Panc1 (cell line): ENCODE data around the gene HNF1B. TPM values are rescaled to one million over a fixed set of nuclear protein-coding genes. Genes with fewer than 3 reads are reported as not detected.

Experiments
- ATAC-seq: fragments of 200-7000 bp; cut with Tn5 transposase; 2 replicates; pipeline ENCODE4 v1.9.1; 2020; ENCODE audit warnings: mild to moderate bottlenecking, moderate library complexity
- BruUV-seq: library from RNA; stranded (reverse); fragments of 400-500 nt; replicated peaks from 2 replicates; lab custom pipeline; 2021; lab: Mats Ljungman, UMichigan
- CTCF ChIA-PET: fragments of 300-600 bp; sonication (Branson Sonifier 250); formaldehyde crosslinking; loops from one replicate; lab custom pipeline; 2022; ENCODE audit warnings: antibody characterized with exemption; lab: Charles Lee
- POLR2A ChIA-PET: fragments of 300-600 bp; sonication (Branson Sonifier 250); formaldehyde crosslinking; loops from one replicate; lab custom pipeline; 2022; ENCODE audit warnings: antibody characterized with exemption; lab: Charles Lee
- DNase-seq: peaks from one replicate; pipeline ENCODE4 v3.0.0-alpha.2; 2010; ENCODE audit warnings: low read depth, low spot score
- H3K27ac ChIP-seq: 2 replicates; pipeline ENCODE4 v1.5.1; 2011; ENCODE audit warnings: mild to moderate bottlenecking, low read length, inconsistent platforms
- H3K27me3 ChIP-seq: fragments of 200-500 bp; sonication (Bioruptor generic); 2 replicates; pipeline ENCODE4 v1.6.0; 2014; ENCODE audit warnings: low read length, inconsistent platforms; ENCODE audit not compliant: control insufficient read depth, insufficient read depth
- H3K36me3 ChIP-seq: fragments of 200-500 bp; sonication (Bioruptor generic); 2 replicates; pipeline ENCODE4 v1.5.1; 2014; ENCODE audit warnings: inconsistent platforms, mild to moderate bottlenecking, low read length, moderate library complexity; ENCODE audit not compliant: control insufficient read depth, insufficient read depth
- H3K4me1 ChIP-seq: 2 replicates; pipeline ENCODE4 v1.5.1; 2011; ENCODE audit warnings: inconsistent platforms, mild to moderate bottlenecking, low read length, moderate library complexity; ENCODE audit not compliant: control insufficient read depth, insufficient read depth
- H3K4me3 ChIP-seq, 2 experiments: 2 replicates each; pipeline ENCODE4 v1.5.1; 2011 to 2012; ENCODE audit warnings: low read depth in 2 of 2, low read length in 2 of 2, mild to moderate bottlenecking in 2 of 2, inconsistent platforms in 1 of 2, moderate library complexity in 1 of 2
- H3K9me3 ChIP-seq: fragments of 200-500 bp; sonication (Bioruptor generic); 2 replicates; pipeline ENCODE4 v1.5.1; 2014; ENCODE audit warnings: low read depth, mild to moderate bottlenecking, inconsistent platforms, low read length, moderate library complexity; ENCODE audit not compliant: control insufficient read depth, insufficient read depth
- POLR2AphosphoS5 ChIP-seq: IDR thresholded peaks from 2 replicates; pipeline ENCODE4 v1.6.1; 2012; ENCODE audit warnings: mild to moderate bottlenecking, low read depth, low read length, moderate library complexity
- SIN3A ChIP-seq: IDR thresholded peaks from 2 replicates; pipeline ENCODE4 v1.6.1; 2012; ENCODE audit warnings: low read depth, mild to moderate bottlenecking, low read length, moderate library complexity, borderline replicate concordance; ENCODE audit not compliant: insufficient read depth
- TCF7L2 ChIP-seq: IDR thresholded peaks from 2 replicates; pipeline ENCODE4 v1.6.1; 2011; ENCODE audit warnings: mild to moderate bottlenecking, low read depth, low read length, inconsistent platforms
- in situ Hi-C: cut with HindIII; loops from 2 replicates; pipeline ENCODE4 v1.10.0; 2016; ENCODE audit warnings: low sequenced_read_pairs, low pct_unique_long_range_greater_than_20kb
- intact Hi-C: fragments of 100-400 bp; cut with micrococcal nuclease; formaldehyde crosslinking; loops from one replicate; pipeline ENCODE4 v1.10.0; 2022; ENCODE audit not compliant: unreplicated experiment
- total RNA-seq: library from RNA; stranded (reverse); gene quantifications from one replicate; pipeline ENCODE4 v1.2.1, GENCODE V29; 2021; ENCODE audit not compliant: unreplicated experiment
- TF ChIP-seq, protein P1 (sequence below): fragments of 450-650 bp; IDR thresholded peaks from 2 replicates; pipeline ENCODE4 v1.5.1; 2017; ENCODE audit warnings: mild to moderate bottlenecking
- TF ChIP-seq, protein P2 (sequence below), 2 experiments: IDR thresholded peaks; 2 replicates each; pipeline ENCODE4 v1.6.1; 2011 to 2012; ENCODE audit warnings: low read depth in 2 of 2, control low read depth in 1 of 2, low read length in 1 of 2, mild to moderate bottlenecking in 1 of 2, moderate library complexity in 1 of 2; ENCODE audit not compliant: insufficient read depth in 1 of 2

HNF1B gene
- total RNA-seq, 1 experiment from 2014 or later, result not detected

DNA sequence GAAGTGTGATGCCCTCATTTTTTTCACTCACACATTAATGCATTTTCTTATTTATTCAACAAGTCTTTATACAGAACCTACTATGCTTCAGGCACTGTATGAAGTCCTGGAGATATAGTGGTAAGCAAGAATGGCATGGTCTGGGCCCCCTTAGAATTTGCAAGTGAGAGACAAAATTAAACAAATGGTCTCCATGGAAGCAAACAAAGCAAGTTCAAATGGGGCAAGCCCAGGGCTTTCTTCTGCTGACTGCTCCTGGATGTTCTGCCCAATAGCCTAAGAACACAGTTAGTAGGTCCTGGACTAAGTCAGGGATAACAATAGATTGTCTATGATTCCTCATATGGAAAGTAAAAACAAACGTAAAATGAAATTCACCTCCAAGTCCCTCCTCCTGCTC lies 70.3 kb downstream of the HNF1B start:
- TF ChIP-seq TCF7L2, result no peak
- H3K27me3 ChIP-seq, result no peaks in the 10 kb centered on the region
- H3K9me3 ChIP-seq, result no peaks in the 10 kb centered on the region
- DNase-seq, result no peak
- H3K27ac ChIP-seq, result no peak overlapping the region
- intact Hi-C loops, result no loop called here
- H3K36me3 ChIP-seq, result no peaks in the 10 kb centered on the region
- no peak for ATAC-seq
- CTCF ChIA-PET, result no interaction called here
- in situ Hi-C loops, result no loop called here
- H3K4me3 ChIP-seq, result no peak overlapping the region
- POLR2A ChIA-PET, result no interaction called here
- no TSS peak for BruUV-seq
- H3K4me1 ChIP-seq, result no peaks in the 10 kb centered on the region

DNA sequence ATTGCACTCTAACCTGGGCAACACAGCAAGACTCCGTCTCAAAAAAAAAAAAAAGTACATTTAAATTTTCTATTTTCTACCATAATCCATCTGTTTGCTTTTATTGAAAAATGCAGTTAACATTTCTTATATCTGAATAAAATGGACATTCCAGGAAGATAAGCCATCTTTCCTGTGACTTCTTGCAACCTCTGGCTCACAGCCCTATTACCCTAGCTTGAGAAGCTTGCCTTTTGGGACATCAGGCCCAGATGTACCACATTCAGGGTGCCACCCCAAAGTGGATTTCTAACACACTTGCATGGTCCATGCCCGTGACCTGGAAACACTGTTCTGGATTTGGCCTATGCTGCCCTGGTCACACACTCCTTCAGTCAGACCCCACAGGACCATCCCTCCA lies 71.5 kb downstream of the HNF1B start:
- Histone ChIP-seq H3K27ac (no peak overlapping the region), H3K4me1 (no peaks in the 10 kb centered on the region), H3K4me3 (no peak overlapping the region), H3K9me3 (no peaks in the 10 kb centered on the region), H3K27me3 (no peaks in the 10 kb centered on the region), H3K36me3 (no peaks in the 10 kb centered on the region)
- BruUV-seq, result no TSS peak
- ATAC-seq, result no peak
- intact Hi-C loops, result no loop called here
- TF ChIP-seq SIN3A (no peak), POLR2AphosphoS5 (no peak), TCF7L2 (no peak)
- TF ChIP-seq, protein P1, sequence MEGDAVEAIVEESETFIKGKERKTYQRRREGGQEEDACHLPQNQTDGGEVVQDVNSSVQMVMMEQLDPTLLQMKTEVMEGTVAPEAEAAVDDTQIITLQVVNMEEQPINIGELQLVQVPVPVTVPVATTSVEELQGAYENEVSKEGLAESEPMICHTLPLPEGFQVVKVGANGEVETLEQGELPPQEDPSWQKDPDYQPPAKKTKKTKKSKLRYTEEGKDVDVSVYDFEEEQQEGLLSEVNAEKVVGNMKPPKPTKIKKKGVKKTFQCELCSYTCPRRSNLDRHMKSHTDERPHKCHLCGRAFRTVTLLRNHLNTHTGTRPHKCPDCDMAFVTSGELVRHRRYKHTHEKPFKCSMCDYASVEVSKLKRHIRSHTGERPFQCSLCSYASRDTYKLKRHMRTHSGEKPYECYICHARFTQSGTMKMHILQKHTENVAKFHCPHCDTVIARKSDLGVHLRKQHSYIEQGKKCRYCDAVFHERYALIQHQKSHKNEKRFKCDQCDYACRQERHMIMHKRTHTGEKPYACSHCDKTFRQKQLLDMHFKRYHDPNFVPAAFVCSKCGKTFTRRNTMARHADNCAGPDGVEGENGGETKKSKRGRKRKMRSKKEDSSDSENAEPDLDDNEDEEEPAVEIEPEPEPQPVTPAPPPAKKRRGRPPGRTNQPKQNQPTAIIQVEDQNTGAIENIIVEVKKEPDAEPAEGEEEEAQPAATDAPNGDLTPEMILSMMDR, result no peak
- TF ChIP-seq, protein P2, sequence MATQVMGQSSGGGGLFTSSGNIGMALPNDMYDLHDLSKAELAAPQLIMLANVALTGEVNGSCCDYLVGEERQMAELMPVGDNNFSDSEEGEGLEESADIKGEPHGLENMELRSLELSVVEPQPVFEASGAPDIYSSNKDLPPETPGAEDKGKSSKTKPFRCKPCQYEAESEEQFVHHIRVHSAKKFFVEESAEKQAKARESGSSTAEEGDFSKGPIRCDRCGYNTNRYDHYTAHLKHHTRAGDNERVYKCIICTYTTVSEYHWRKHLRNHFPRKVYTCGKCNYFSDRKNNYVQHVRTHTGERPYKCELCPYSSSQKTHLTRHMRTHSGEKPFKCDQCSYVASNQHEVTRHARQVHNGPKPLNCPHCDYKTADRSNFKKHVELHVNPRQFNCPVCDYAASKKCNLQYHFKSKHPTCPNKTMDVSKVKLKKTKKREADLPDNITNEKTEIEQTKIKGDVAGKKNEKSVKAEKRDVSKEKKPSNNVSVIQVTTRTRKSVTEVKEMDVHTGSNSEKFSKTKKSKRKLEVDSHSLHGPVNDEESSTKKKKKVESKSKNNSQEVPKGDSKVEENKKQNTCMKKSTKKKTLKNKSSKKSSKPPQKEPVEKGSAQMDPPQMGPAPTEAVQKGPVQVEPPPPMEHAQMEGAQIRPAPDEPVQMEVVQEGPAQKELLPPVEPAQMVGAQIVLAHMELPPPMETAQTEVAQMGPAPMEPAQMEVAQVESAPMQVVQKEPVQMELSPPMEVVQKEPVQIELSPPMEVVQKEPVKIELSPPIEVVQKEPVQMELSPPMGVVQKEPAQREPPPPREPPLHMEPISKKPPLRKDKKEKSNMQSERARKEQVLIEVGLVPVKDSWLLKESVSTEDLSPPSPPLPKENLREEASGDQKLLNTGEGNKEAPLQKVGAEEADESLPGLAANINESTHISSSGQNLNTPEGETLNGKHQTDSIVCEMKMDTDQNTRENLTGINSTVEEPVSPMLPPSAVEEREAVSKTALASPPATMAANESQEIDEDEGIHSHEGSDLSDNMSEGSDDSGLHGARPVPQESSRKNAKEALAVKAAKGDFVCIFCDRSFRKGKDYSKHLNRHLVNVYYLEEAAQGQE (IDR thresholded peaks at IDR 0.05; ENCODE audit: insufficient read depth in 1 of 2, low read depth in 2 of 2, low read length in 1 of 2), result no peak
- in situ Hi-C loops, result no loop called here
- ChIA-PET CTCF (no interaction called here), POLR2A (no interaction called here)
- no peak for DNase-seq

DNA sequence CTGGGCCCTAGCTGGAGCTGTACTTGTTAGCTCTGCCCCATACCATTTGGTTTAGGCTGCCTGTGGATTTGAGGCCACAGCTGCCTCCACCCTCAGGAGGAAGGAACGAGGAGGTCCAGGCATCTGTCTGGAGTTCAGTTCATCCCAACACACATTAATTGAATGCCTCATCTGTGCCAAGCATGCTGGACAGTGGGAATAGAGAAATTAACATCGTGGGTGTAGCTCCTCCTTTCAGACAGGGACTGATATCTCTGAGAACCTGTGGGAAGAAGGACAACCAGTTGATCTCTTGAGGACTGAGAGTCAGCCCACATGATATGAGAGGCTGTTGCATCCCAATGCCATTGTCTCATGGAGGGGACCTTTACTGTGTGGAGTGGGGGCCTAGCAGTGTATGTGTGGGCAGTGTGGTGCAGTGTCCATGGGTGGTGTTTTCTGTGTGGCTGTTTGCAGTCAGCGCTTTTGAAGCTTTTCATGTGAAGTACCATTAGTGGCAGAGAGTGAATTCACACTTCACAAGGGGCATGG lies 72.2 kb downstream of the HNF1B start:
- TF ChIP-seq TCF7L2 (no peak), POLR2AphosphoS5 (no peak), SIN3A (no peak)
- TF ChIP-seq, protein P1, result no peak
- TF ChIP-seq, protein P2 (IDR thresholded peaks at IDR 0.05; ENCODE audit: insufficient read depth in 1 of 2, low read depth in 2 of 2, low read length in 1 of 2), result no peak
- no TSS peak for BruUV-seq
- Histone ChIP-seq H3K9me3 (no peaks in the 10 kb centered on the region), H3K4me3 (no peak overlapping the region), H3K27me3 (no peaks in the 10 kb centered on the region), H3K27ac (no peak overlapping the region), H3K4me1 (no peaks in the 10 kb centered on the region), H3K36me3 (no peaks in the 10 kb centered on the region)
- ChIA-PET CTCF (no interaction called here), POLR2A (no interaction called here)
- in situ Hi-C loops, result no loop called here
- no peak for DNase-seq
- intact Hi-C loops, result no loop called here
- no peak for ATAC-seq
